Activated CD8-positive, alpha-beta T cell treated with anti-CD3 and anti-CD28 coated beads for 36 hours (primary cell): ENCODE results near the gene OMA1. TPM values are rescaled to one million over a fixed set of nuclear protein-coding genes. Genes with fewer than 3 reads are reported as not detected.
"Not testable (repeated sequence)": the region's sequence is repeated elsewhere in the genome, so short reads cannot be mapped to it uniquely, and the experiment has no call there.

Source experiments
- ATAC-seq: fragments of 200-7000 bp; cut with Tn5 transposase; one replicate; pipeline ENCODE4 v1.10.0; 2021; ENCODE audit warnings: mild to moderate bottlenecking, moderate library complexity
- CTCF ChIA-PET: fragments of 350-600 bp; sonication (Branson Sonifier 250); formaldehyde crosslinking; loops from one replicate; lab custom pipeline; 2021; ENCODE audit warnings: antibody characterized with exemption; lab: Charles Lee
- POLR2A ChIA-PET: fragments of 350-600 bp; sonication (Branson Sonifier 250); formaldehyde crosslinking; loops from one replicate; lab custom pipeline; 2021; ENCODE audit warnings: antibody characterized with exemption; lab: Charles Lee
- DNase-seq: peaks from one replicate; pipeline ENCODE4 v3.0.0-alpha.2; 2020
- H3K27ac Mint-ChIP-seq: one replicate; pipeline ENCODE4 v1.8.0; 2021; ENCODE audit warnings: mild to moderate bottlenecking, mixed read lengths
- H3K27me3 Mint-ChIP-seq: one replicate; pipeline ENCODE4 v1.8.0; 2021; ENCODE audit warnings: mixed read lengths
- H3K36me3 Mint-ChIP-seq: one replicate; pipeline ENCODE4 v1.8.0; 2021; ENCODE audit warnings: low read depth, mixed read lengths
- H3K4me1 Mint-ChIP-seq: one replicate; pipeline ENCODE4 v1.8.0; 2021; ENCODE audit warnings: low read depth, mixed read lengths
- H3K4me3 Mint-ChIP-seq: one replicate; pipeline ENCODE4 v1.8.0; 2021; ENCODE audit warnings: mild to moderate bottlenecking, moderate library complexity, mixed read lengths
- H3K9me3 Mint-ChIP-seq: one replicate; pipeline ENCODE4 v1.8.0; 2021; ENCODE audit warnings: mixed read lengths
- CTCF ChIP-seq: fragments of 200-600 bp; IDR thresholded peaks from one replicate; pipeline ENCODE4 v1.8.0; 2022; ENCODE audit warnings: antibody characterized with exemption, mild to moderate bottlenecking
- intact Hi-C: fragments of 100-400 bp; cut with micrococcal nuclease; formaldehyde crosslinking; loops from one replicate; pipeline ENCODE4 v1.10.0; 2022
- total RNA-seq, 2 experiments: library from RNA; stranded (reverse); gene quantifications; one replicate each; pipeline ENCODE4 v1.2.3, GENCODE V29; 2021

OMA1 gene
- total RNA-seq, 2 experiments from 2014 or later, result 14.7 to 14.9 TPM

DNA sequence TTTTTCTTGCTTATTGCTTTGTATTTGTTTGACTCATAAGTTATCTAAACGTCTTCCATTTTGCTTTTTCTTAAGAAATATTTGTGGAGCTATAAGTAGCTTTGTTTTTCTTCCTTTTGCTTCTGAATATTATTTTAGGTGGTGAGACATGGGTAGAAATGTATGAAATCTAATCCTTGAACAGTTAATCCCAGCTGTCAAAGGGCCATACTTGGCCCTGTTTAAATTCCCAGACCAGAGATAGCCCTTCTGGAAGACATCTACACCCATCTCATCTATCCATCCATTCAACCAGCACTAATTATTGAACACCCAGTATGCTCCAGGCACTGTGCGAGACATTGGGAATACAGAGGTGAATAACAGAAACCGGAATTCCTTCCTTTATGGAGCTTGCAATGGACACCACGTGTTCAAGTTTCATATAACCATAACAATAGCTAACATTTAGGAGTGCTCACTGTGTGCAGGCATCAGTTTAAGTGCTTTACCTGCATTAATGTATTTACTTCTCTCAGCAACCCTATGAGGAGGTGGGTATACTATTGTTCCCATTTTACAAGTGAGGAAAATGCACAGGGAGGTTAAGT is 21.8 kb upstream of the OMA1 start:
- intact Hi-C loops, result no loop called here
- H3K27ac Mint-ChIP-seq, result no peak overlapping the region
- ChIA-PET POLR2A (interaction anchor here (0.7 kb wide), 1 partner anchor 120 kb away, joined by 3 read pairs; no protein-coding TSS in a partner anchor), CTCF (interaction anchor here (1.1 to 1.8 kb wide), 2 partner anchors 53 to 84 kb away, joined by 3 to 6 read pairs; no protein-coding TSS in a partner anchor)
- H3K36me3 Mint-ChIP-seq, result no peaks in the 10 kb centered on the region
- H3K9me3 Mint-ChIP-seq, result no peaks in the 10 kb centered on the region
- TF ChIP-seq CTCF, result no peak
- DNase-seq (no peak), ATAC-seq (no peak)
- H3K4me3 Mint-ChIP-seq, result no peak overlapping the region
- peaks cover 5% of the 10 kb centered on the region for H3K4me1 Mint-ChIP-seq
- peaks cover 39% of the 10 kb centered on the region for H3K27me3 Mint-ChIP-seq

GRCh38 chr1:58566339-58566738 is 19.8 kb upstream of the OMA1 start:
- POLR2A ChIA-PET, result no interaction called here

DNA sequence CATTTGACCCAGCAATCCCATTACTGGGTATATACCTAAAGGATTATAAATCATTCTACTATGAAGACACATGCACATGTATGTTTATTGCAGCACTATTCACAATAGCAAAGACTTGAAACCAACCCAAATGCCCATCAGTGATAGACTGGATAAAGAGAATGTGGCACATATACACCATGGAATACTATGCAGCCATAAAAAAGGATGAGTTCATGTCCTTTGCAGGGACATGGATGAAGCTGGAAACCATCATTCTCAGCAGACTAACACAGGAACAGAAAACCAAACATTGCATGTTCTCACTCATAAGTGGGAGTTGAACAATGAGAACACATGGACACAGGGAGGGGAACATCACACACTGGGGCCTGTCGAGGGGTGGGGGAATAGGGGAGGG is 17.2 kb upstream of the OMA1 start:
- H3K4me1 Mint-ChIP-seq, intact Hi-C loops, H3K27ac Mint-ChIP-seq, H3K9me3 Mint-ChIP-seq, ATAC-seq, POLR2A ChIA-PET, DNase-seq, H3K4me3 Mint-ChIP-seq, H3K36me3 Mint-ChIP-seq, CTCF ChIA-PET: not testable (repeated sequence)
- H3K27me3 Mint-ChIP-seq, result peaks cover 27% of the 10 kb centered on the region

More at GRCh38 chr1:58566339-58566738, 19.8 kb upstream of the OMA1 start:
- Mint-ChIP-seq H3K36me3 (no peaks in the 10 kb centered on the region), H3K4me1 (no peaks in the 10 kb centered on the region), H3K27ac (no peak overlapping the region), H3K4me3 (no peak overlapping the region), H3K9me3 (no peaks in the 10 kb centered on the region), H3K27me3 (peaks cover 40% of the 10 kb centered on the region)
- ATAC-seq (no peak), DNase-seq (no peak)
- intact Hi-C loops, result no loop called here
- no peak for TF ChIP-seq CTCF
- CTCF ChIA-PET, result no interaction called here

DNA sequence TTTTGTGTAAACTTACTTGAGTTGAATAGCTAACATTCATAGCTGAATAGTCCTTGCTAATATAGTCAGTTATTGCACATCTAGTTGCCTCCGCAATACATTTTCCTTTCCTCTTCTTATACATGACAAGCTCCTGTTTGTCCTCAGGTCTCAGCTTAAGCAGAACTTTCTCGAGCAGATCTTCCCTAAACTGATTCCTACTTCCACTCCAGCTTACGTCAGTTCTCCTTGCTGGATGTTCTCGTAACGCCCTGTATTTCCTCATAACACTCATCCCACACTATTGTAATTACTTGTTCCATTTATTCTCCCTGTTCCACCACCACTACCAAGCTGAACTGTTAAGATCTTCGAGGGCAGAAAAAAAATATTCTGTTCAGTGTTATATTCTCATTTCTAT is 15.1 kb upstream of the OMA1 start:
- peaks cover 27% of the 10 kb centered on the region for H3K27me3 Mint-ChIP-seq
- ChIA-PET POLR2A (interaction anchor here (0.7 kb wide), 1 partner anchor 1999 kb away, joined by 3 read pairs; no protein-coding TSS in a partner anchor), CTCF (interaction anchor here (1.4 kb wide), 1 partner anchor 15 kb away, joined by 3 read pairs; the partner anchor contains the start of gene OMA1)
- no peak for DNase-seq
- no peaks in the 10 kb centered on the region for H3K9me3 Mint-ChIP-seq
- no peak for TF ChIP-seq CTCF
- no peak for ATAC-seq
- H3K4me3 Mint-ChIP-seq, result no peak overlapping the region
- H3K27ac Mint-ChIP-seq, result no peak overlapping the region
- intact Hi-C loops, result no loop called here
- no peaks in the 10 kb centered on the region for H3K36me3 Mint-ChIP-seq
- no peaks in the 10 kb centered on the region for H3K4me1 Mint-ChIP-seq

GRCh38 chr1:58555393-58555792 is 8.9 kb upstream of the OMA1 start:
- ATAC-seq, result no peak
- Mint-ChIP-seq H3K27ac (no peak overlapping the region), H3K36me3 (no peaks in the 10 kb centered on the region), H3K27me3 (peaks cover 13% of the 10 kb centered on the region), H3K4me3 (no peak overlapping the region), H3K9me3 (no peaks in the 10 kb centered on the region), H3K4me1 (no peaks in the 10 kb centered on the region)
- no peak for TF ChIP-seq CTCF
- no peak for DNase-seq
- intact Hi-C loops, result no loop called here
- POLR2A ChIA-PET, result no interaction called here
- CTCF ChIA-PET, result no interaction called here
